Fibroblast of lung (primary cell): ENCODE measurements around the gene MAP1B. TPM values are rescaled to one million over a fixed set of nuclear protein-coding genes. Genes with fewer than 3 reads are reported as not detected.

Experiments
- DNase-seq, 2 donors: peaks; one replicate each; pipeline versions ENCODE4 v3.0.0 to v3.0.0-alpha.2; 2010; ENCODE audit warnings: low read depth in 2 of 2
- H2AFZ ChIP-seq: 2 replicates; pipeline ENCODE4 v1.5.1; 2012; ENCODE audit warnings: low read length, control low read depth, inconsistent platforms
- H3K27ac ChIP-seq: 2 replicates; pipeline ENCODE4 v1.5.1; 2011; ENCODE audit warnings: low read length, control low read depth; ENCODE audit not compliant: insufficient read depth
- H3K27me3 ChIP-seq: 2 replicates; pipeline ENCODE4 v1.5.1; 2011; ENCODE audit warnings: mild to moderate bottlenecking, low read length; ENCODE audit not compliant: control insufficient read depth, insufficient read depth
- H3K36me3 ChIP-seq: 2 replicates; pipeline ENCODE4 v1.5.1; 2011; ENCODE audit warnings: low read length; ENCODE audit not compliant: control insufficient read depth, insufficient read depth
- H3K4me1 ChIP-seq: 2 replicates; pipeline ENCODE4 v1.5.1; 2011; ENCODE audit warnings: low read length; ENCODE audit not compliant: control insufficient read depth, insufficient read depth; ENCODE audit errors: extremely low read depth
- H3K4me2 ChIP-seq: 2 replicates; pipeline ENCODE4 v1.5.1; 2011; ENCODE audit warnings: low read length, control low read depth; ENCODE audit not compliant: insufficient read depth; ENCODE audit errors: extremely low read depth
- H3K4me3 ChIP-seq, 4 experiments: fragments of 200-600 bp in 1 of 4; sonication (generic) in 1 of 4; replicated peaks in 1 of 4; 2 replicates each; pipeline ENCODE4 v1.5.1; 2011 to 2016; ENCODE audit warnings: low read length in 4 of 4, low read depth in 3 of 4, mild to moderate bottlenecking in 3 of 4, control low read depth in 2 of 4, inconsistent platforms in 1 of 4, mixed read lengths in 1 of 4; ENCODE audit not compliant: insufficient read depth in 1 of 4; ENCODE audit errors: control extremely low read depth in 1 of 4
- H3K79me2 ChIP-seq: 2 replicates; pipeline ENCODE4 v1.5.1; 2012; ENCODE audit warnings: mild to moderate bottlenecking, low read length, inconsistent platforms; ENCODE audit not compliant: control insufficient read depth, insufficient read depth
- H3K9ac ChIP-seq: 2 replicates; pipeline ENCODE4 v1.5.1; 2011; ENCODE audit warnings: mild to moderate bottlenecking, low read length, control low read depth; ENCODE audit not compliant: insufficient read depth
- H3K9me3 ChIP-seq: 2 replicates; pipeline ENCODE4 v1.5.1; 2012; ENCODE audit warnings: low read depth, low read length; ENCODE audit not compliant: control insufficient read depth, insufficient read depth
- H4K20me1 ChIP-seq: 2 replicates; pipeline ENCODE4 v1.5.1; 2011; ENCODE audit warnings: low read length; ENCODE audit not compliant: control insufficient read depth, insufficient read depth; ENCODE audit errors: extremely low read depth
- EZH2 ChIP-seq: IDR thresholded peaks from 2 replicates; pipeline ENCODE4 v1.5.1; 2012; ENCODE audit warnings: low read length, control low read depth, mild to moderate bottlenecking; ENCODE audit errors: missing control alignments
- polyA plus RNA-seq, 2 donors: library from polyadenylated mRNA; depleted of rRNA in 1 of 2; stranded (reverse) in 1 of 2; unstranded in 1 of 2; fragments of >200 nt; gene quantifications; 2 replicates each; pipeline ENCODE4 v1.2.1, GENCODE V29; 2011 to 2012; ENCODE audit warnings: missing spikeins in 1 of 2
- total RNA-seq: library from RNA; depleted of rRNA; stranded (reverse); fragments of >200 nt; gene quantifications from 2 replicates; pipeline ENCODE4 v1.2.1, GENCODE V29; 2014
- TF ChIP-seq, protein P1 (sequence below), 2 donors: IDR thresholded peaks in 1 of 2; conservative IDR thresholded peaks in 1 of 2; 1 replicate in 1 of 2; 2 replicates in 1 of 2; pipeline ENCODE4 v1.5.1; 2011 to 2012; ENCODE audit warnings: low read length in 2 of 2, control low read depth in 1 of 2, inconsistent platforms in 1 of 2, low read depth in 1 of 2, mild to moderate bottlenecking in 1 of 2

Gene MAP1B
- total and polyA plus RNA-seq, 2 donors (not counting 1 experiment from before 2014, with no cell fraction given) = 83.4 to 109 TPM

DNA sequence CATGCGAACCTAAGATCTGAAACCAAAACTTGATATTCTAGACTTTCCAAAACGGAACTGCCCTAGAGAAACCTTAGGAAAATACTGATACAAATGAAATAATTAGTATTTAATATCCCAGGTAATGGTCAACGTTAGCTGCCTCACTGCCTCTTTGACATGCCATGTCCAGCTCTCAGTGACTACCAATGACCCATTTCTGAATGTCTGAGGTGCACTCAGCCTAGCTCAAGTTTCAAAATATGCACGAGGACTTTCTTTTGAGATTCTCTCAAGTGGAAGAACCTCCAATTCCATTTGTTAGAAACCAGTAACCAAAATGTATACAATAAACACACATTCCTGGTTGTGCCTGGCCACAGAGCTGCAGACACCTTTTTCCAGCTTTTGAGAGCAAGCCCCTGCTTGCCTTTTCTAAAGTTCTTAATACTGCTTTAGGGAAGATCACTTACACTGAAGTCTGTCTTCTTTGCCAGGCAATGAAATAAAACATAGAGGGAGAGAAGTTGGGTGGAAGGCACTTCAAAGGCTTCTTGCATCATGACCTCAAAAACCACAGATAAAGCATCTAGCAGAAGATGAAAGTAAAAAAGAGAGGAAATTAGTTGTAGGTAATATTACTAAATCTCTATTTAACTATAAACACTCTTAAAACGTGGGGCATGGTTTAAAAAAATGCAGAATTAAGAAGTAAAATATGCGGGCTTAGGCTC, 124.9 kb downstream of the MAP1B start:
- H3K9me3 ChIP-seq = no peaks in the 10 kb centered on the region
- H2AFZ ChIP-seq = no peak overlapping the region
- no peak overlapping the region for H3K27ac ChIP-seq
- no peak overlapping the region for H3K4me3 ChIP-seq
- no peaks in the 10 kb centered on the region for H3K4me1 ChIP-seq
- H3K36me3 ChIP-seq = no peaks in the 10 kb centered on the region
- TF ChIP-seq EZH2 = no peak
- TF ChIP-seq, protein P1, sequence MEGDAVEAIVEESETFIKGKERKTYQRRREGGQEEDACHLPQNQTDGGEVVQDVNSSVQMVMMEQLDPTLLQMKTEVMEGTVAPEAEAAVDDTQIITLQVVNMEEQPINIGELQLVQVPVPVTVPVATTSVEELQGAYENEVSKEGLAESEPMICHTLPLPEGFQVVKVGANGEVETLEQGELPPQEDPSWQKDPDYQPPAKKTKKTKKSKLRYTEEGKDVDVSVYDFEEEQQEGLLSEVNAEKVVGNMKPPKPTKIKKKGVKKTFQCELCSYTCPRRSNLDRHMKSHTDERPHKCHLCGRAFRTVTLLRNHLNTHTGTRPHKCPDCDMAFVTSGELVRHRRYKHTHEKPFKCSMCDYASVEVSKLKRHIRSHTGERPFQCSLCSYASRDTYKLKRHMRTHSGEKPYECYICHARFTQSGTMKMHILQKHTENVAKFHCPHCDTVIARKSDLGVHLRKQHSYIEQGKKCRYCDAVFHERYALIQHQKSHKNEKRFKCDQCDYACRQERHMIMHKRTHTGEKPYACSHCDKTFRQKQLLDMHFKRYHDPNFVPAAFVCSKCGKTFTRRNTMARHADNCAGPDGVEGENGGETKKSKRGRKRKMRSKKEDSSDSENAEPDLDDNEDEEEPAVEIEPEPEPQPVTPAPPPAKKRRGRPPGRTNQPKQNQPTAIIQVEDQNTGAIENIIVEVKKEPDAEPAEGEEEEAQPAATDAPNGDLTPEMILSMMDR (conservative IDR thresholded peaks at IDR 0.05 in 1 of 2, IDR thresholded peaks at IDR 0.05 in 1 of 2; ENCODE audit: low read depth in 1 of 2, low read length in 2 of 2) = no peak
- peak in 1 of 2 donors; percentile 79 for DNase-seq
- H4K20me1 ChIP-seq = no peaks in the 10 kb centered on the region
- H3K79me2 ChIP-seq = no peaks in the 10 kb centered on the region
- no peaks in the 10 kb centered on the region for H3K27me3 ChIP-seq
- H3K9ac ChIP-seq = no peak overlapping the region
- no peak overlapping the region for H3K4me2 ChIP-seq

DNA sequence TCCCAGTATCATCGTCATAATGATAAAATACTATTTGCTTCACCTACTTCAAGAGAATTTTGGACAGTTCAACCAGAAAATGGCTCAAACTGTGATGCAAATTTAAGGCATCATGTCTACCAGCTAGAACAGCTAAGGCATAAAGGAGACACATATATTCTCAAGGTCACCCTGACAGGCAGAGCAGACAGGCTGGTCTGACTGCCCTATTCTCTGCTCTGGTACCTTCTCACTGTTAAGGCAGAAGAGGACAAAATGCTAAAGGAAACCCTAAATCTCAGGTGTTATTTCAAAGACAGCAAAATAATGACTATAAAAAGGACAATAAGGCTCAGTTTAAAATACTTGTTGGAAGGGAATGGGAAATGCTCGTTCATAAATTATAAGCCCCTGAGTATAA, 125.6 kb downstream of the MAP1B start:
- no peak overlapping the region for H3K4me2 ChIP-seq
- no peak overlapping the region for H3K9ac ChIP-seq
- no peaks in the 10 kb centered on the region for H3K27me3 ChIP-seq

DNA sequence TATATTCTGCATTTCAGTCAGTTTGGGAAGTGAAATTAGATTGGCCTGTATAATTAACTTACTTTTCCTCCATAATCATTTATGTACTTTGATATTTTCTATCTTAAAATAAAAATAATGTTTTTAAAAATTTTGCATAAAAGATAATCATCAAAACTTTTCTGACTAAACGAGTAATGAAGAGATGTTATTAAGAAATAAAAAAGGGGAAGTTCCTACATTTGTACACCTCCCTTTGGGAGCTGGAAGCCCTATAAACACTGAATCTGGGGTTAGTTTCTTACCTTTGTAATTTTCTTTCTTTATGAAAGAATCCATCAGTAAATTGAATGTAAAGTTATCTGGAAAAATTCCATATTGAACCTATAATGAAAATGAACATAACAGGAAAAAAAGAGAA, 126.6 kb downstream of the MAP1B start:
- Histone ChIP-seq H3K4me3 (no peak overlapping the region), H3K27me3 (no peaks in the 10 kb centered on the region), H2AFZ (no peak overlapping the region), H3K36me3 (no peaks in the 10 kb centered on the region), H3K4me2 (no peak overlapping the region), H3K79me2 (no peaks in the 10 kb centered on the region), H4K20me1 (no peaks in the 10 kb centered on the region), H3K4me1 (no peaks in the 10 kb centered on the region), H3K27ac (no peak overlapping the region), H3K9ac (no peak overlapping the region), H3K9me3 (no peaks in the 10 kb centered on the region)
- TF ChIP-seq, protein P1 (conservative IDR thresholded peaks at IDR 0.05 in 1 of 2, IDR thresholded peaks at IDR 0.05 in 1 of 2; ENCODE audit: low read depth in 1 of 2, low read length in 2 of 2) = no peak
- TF ChIP-seq EZH2 = no peak
- DNase-seq = no peak

More for the DNA sequence above, 125.6 kb downstream of the MAP1B start:
- H3K9me3 ChIP-seq = no peaks in the 10 kb centered on the region
- H4K20me1 ChIP-seq = no peaks in the 10 kb centered on the region
- no peaks in the 10 kb centered on the region for H3K36me3 ChIP-seq
- DNase-seq = no peak
- no peaks in the 10 kb centered on the region for H3K4me1 ChIP-seq
- H2AFZ ChIP-seq = no peak overlapping the region
- H3K79me2 ChIP-seq = no peaks in the 10 kb centered on the region
- TF ChIP-seq, protein P1 (conservative IDR thresholded peaks at IDR 0.05 in 1 of 2, IDR thresholded peaks at IDR 0.05 in 1 of 2; ENCODE audit: low read depth in 1 of 2, low read length in 2 of 2) = no peak
- no peak for TF ChIP-seq EZH2
- H3K27ac ChIP-seq = no peak overlapping the region
- H3K4me3 ChIP-seq = no peak overlapping the region
